Measurements from ENCODE around the gene N4BP3. TPM values are rescaled to one million over a fixed set of nuclear protein-coding genes. Genes with fewer than 3 reads are reported as not detected.
"Not testable (repeated sequence)": the region's sequence is repeated elsewhere in the genome, so short reads cannot be mapped to it uniquely, and the experiment has no call there.

N4BP3 gene
- total RNA-seq, 5 donors from 2014 or later (not counting 1 experiment from before 2014, with no cell fraction given), result 4.0 to 8.1 (median 6.9) TPM

- Mint-ChIP-seq H3K4me3 (no peak overlapping the region), H3K36me3 (no peaks in the 10 kb centered on the region), H3K9me3 (no peaks in the 10 kb centered on the region), H3K27me3 (peaks cover 0 to 9% of the 10 kb centered on the region in 2 donors), H3K27ac (no peak overlapping the region), H3K4me1 (peaks cover 2 to 5% (median 5%) of the 10 kb centered on the region in 3 donors)
- ATAC-seq (replicated peaks in 1 of 4) (no peak), DNase-seq (no peak)
- CTCF ChIA-PET, result interaction anchor here in 1 of 2 donors (0.6 kb wide), 1 partner anchor 1068 kb away, joined by 4 read pairs; no protein-coding TSS in a partner anchor
- H3K4me1 ChIP-seq (ENCODE audit: control insufficient read depth in 1 of 2, extremely low read depth in 1 of 2, insufficient read depth in 2 of 2, low read length in 2 of 2), result peaks cover 0 to 7% of the 10 kb centered on the region in 2 experiments
- peaks cover 0 to 17% of the 10 kb centered on the region in 2 experiments for H3K27me3 ChIP-seq (replicated peaks in 1 of 2; ENCODE audit: control insufficient read depth in 2 of 2, extremely low read depth in 1 of 2, insufficient read depth in 2 of 2, low read length in 1 of 2)
- no peak overlapping the region for H3K4me3 ChIP-seq (ENCODE audit: control insufficient read depth in 1 of 2, extremely low read depth in 1 of 2, low read length in 1 of 2)
- POLR2A ChIA-PET, result interaction anchor here (0.6 kb wide), 2 partner anchors 41 to 1049 kb away, joined by 3 to 4 read pairs; no protein-coding TSS in a partner anchor
- H3K36me3 ChIP-seq (ENCODE audit: control insufficient read depth in 2 of 2, extremely low read depth in 1 of 2, insufficient read depth in 1 of 2, low read length in 1 of 2), result no peaks in the 10 kb centered on the region
- no peaks in the 10 kb centered on the region for H3K9me3 ChIP-seq
- no peak overlapping the region for H3K27ac ChIP-seq (ENCODE audit: low read length)
- WGBS (ENCODE audit: insufficient coverage), result 87% methylated on average over 7 of the region's 9 CpGs
Observed at GRCh38 chr5:178080618-178081410, 32.5 kb upstream of the N4BP3 start.

- H3K27me3 ChIP-seq (replicated peaks in 1 of 2; ENCODE audit: control insufficient read depth in 2 of 2, extremely low read depth in 1 of 2, insufficient read depth in 2 of 2, low read length in 1 of 2), result peaks cover 0 to 14% of the 10 kb centered on the region in 2 experiments
- H3K36me3 Mint-ChIP-seq, result no peaks in the 10 kb centered on the region
- no peak overlapping the region for H3K4me3 ChIP-seq (ENCODE audit: control insufficient read depth in 1 of 2, extremely low read depth in 1 of 2, low read length in 1 of 2)
- DNase-seq (no peak), ATAC-seq (replicated peaks in 1 of 4) (no peak)
- H3K4me1 ChIP-seq (ENCODE audit: control insufficient read depth in 1 of 2, extremely low read depth in 1 of 2, insufficient read depth in 2 of 2, low read length in 2 of 2), result no peaks in the 10 kb centered on the region
- H3K27ac ChIP-seq (ENCODE audit: low read length), result no peak overlapping the region
- H3K9me3 Mint-ChIP-seq, result no peaks in the 10 kb centered on the region
- POLR2A ChIA-PET, result interaction anchor here in 1 of 2 donors (0.6 kb wide), 1 partner anchor 79 kb away, joined by 4 read pairs; no protein-coding TSS in a partner anchor
- H3K9me3 ChIP-seq, result no peaks in the 10 kb centered on the region
- CTCF ChIA-PET, result no interaction called here
- no peak overlapping the region for H3K27ac Mint-ChIP-seq
- H3K27me3 Mint-ChIP-seq, result peaks cover 0 to 11% of the 10 kb centered on the region in 2 donors
- H3K4me3 Mint-ChIP-seq, result no peak overlapping the region
- 83% methylated on average over 9 of the region's 12 CpGs for WGBS (ENCODE audit: insufficient coverage)
- no peaks in the 10 kb centered on the region for H3K4me1 Mint-ChIP-seq
- H3K36me3 ChIP-seq (ENCODE audit: control insufficient read depth in 2 of 2, extremely low read depth in 1 of 2, insufficient read depth in 1 of 2, low read length in 1 of 2), result no peaks in the 10 kb centered on the region
Observed at GRCh38 chr5:178081571-178082243, 31.6 kb upstream of the N4BP3 start.

GRCh38 chr5:178083922-178084321 lies 29.4 kb upstream of the N4BP3 start:
- no peaks in the 10 kb centered on the region for H3K9me3 ChIP-seq
- no peaks in the 10 kb centered on the region for H3K4me1 ChIP-seq (ENCODE audit: control insufficient read depth in 1 of 2, extremely low read depth in 1 of 2, insufficient read depth in 2 of 2, low read length in 2 of 2)
- no peaks in the 10 kb centered on the region for H3K36me3 ChIP-seq (ENCODE audit: control insufficient read depth in 2 of 2, extremely low read depth in 1 of 2, insufficient read depth in 1 of 2, low read length in 1 of 2)
- H3K36me3 Mint-ChIP-seq, result no peaks in the 10 kb centered on the region
- ATAC-seq (replicated peaks in 1 of 4) (no peak), DNase-seq (no peak)
- no peak overlapping the region for H3K4me3 Mint-ChIP-seq
- peaks cover 0 to 18% of the 10 kb centered on the region in 2 donors for H3K27me3 Mint-ChIP-seq
- peaks cover 0 to 14% of the 10 kb centered on the region in 2 experiments for H3K27me3 ChIP-seq (replicated peaks in 1 of 2; ENCODE audit: control insufficient read depth in 2 of 2, extremely low read depth in 1 of 2, insufficient read depth in 2 of 2, low read length in 1 of 2)
- H3K9me3 Mint-ChIP-seq, result no peaks in the 10 kb centered on the region
- no peaks in the 10 kb centered on the region for H3K4me1 Mint-ChIP-seq
- H3K27ac Mint-ChIP-seq, result no peak overlapping the region
- CTCF ChIA-PET, result no interaction called here
- WGBS (ENCODE audit: insufficient coverage), result 92% methylated on average over 2 of the region's 6 CpGs
- H3K4me3 ChIP-seq (ENCODE audit: control insufficient read depth in 1 of 2, extremely low read depth in 1 of 2, low read length in 1 of 2), result no peak overlapping the region
- POLR2A ChIA-PET, result no interaction called here
- H3K27ac ChIP-seq (ENCODE audit: low read length), result no peak overlapping the region

- H3K27me3 ChIP-seq (replicated peaks in 1 of 2; ENCODE audit: control insufficient read depth in 2 of 2, extremely low read depth in 1 of 2, insufficient read depth in 2 of 2, low read length in 1 of 2), result peaks cover 0 to 17% of the 10 kb centered on the region in 2 experiments
- no peaks in the 10 kb centered on the region for H3K4me1 ChIP-seq (ENCODE audit: control insufficient read depth in 1 of 2, extremely low read depth in 1 of 2, insufficient read depth in 2 of 2, low read length in 2 of 2)
- ChIA-PET POLR2A (no interaction called here), CTCF (no interaction called here)
- H3K4me3 ChIP-seq (ENCODE audit: control insufficient read depth in 1 of 2, extremely low read depth in 1 of 2, low read length in 1 of 2), result no peak overlapping the region
- Mint-ChIP-seq H3K9me3 (no peaks in the 10 kb centered on the region), H3K27ac (no peak overlapping the region), H3K36me3 (no peaks in the 10 kb centered on the region), H3K4me1 (no peaks in the 10 kb centered on the region), H3K27me3 (peaks cover 0 to 22% of the 10 kb centered on the region in 2 donors), H3K4me3 (no peak overlapping the region)
- ATAC-seq (replicated peaks in 1 of 4) (no peak), DNase-seq (no peak)
- no CpG with 5 or more reads among the region's 6 CpGs for WGBS (ENCODE audit: insufficient coverage)
- no peak overlapping the region for H3K27ac ChIP-seq (ENCODE audit: low read length)
- H3K36me3 ChIP-seq (ENCODE audit: control insufficient read depth in 2 of 2, extremely low read depth in 1 of 2, insufficient read depth in 1 of 2, low read length in 1 of 2), result no peaks in the 10 kb centered on the region
- H3K9me3 ChIP-seq, result no peaks in the 10 kb centered on the region
Observed at GRCh38 chr5:178085316-178085715, 28.0 kb upstream of the N4BP3 start.

GRCh38 chr5:178086266-178086665 lies 27.1 kb upstream of the N4BP3 start:
- peaks cover 0 to 21% of the 10 kb centered on the region in 2 donors for H3K27me3 Mint-ChIP-seq
- ChIA-PET CTCF (no interaction called here), POLR2A (no interaction called here)
- no peaks in the 10 kb centered on the region for H3K36me3 Mint-ChIP-seq
- no peaks in the 10 kb centered on the region for H3K9me3 ChIP-seq
- H3K27ac Mint-ChIP-seq, result no peak overlapping the region
- H3K27me3 ChIP-seq (replicated peaks in 1 of 2; ENCODE audit: control insufficient read depth in 2 of 2, extremely low read depth in 1 of 2, insufficient read depth in 2 of 2, low read length in 1 of 2), result peaks cover 0 to 17% of the 10 kb centered on the region in 2 experiments
- H3K4me3 Mint-ChIP-seq, result no peak overlapping the region
- H3K9me3 Mint-ChIP-seq, result no peaks in the 10 kb centered on the region
- no peak overlapping the region for H3K4me3 ChIP-seq (ENCODE audit: control insufficient read depth in 1 of 2, extremely low read depth in 1 of 2, low read length in 1 of 2)
- no peaks in the 10 kb centered on the region for H3K4me1 Mint-ChIP-seq
- no peaks in the 10 kb centered on the region for H3K4me1 ChIP-seq (ENCODE audit: control insufficient read depth in 1 of 2, extremely low read depth in 1 of 2, insufficient read depth in 2 of 2, low read length in 2 of 2)
- 73% methylated on average over 25 of the region's 25 CpGs for WGBS (ENCODE audit: insufficient coverage)
- no peak overlapping the region for H3K27ac ChIP-seq (ENCODE audit: low read length)
- DNase-seq (no peak), ATAC-seq (replicated peaks in 1 of 4) (no peak)
- no peaks in the 10 kb centered on the region for H3K36me3 ChIP-seq (ENCODE audit: control insufficient read depth in 2 of 2, extremely low read depth in 1 of 2, insufficient read depth in 1 of 2, low read length in 1 of 2)

- ATAC-seq (replicated peaks in 1 of 4); H3K27ac Mint-ChIP-seq; H3K36me3 Mint-ChIP-seq; H3K4me3 ChIP-seq (ENCODE audit: control insufficient read depth in 1 of 2, extremely low read depth in 1 of 2, low read length in 1 of 2); H3K9me3 ChIP-seq; H3K36me3 ChIP-seq (ENCODE audit: control insufficient read depth in 2 of 2, extremely low read depth in 1 of 2, insufficient read depth in 1 of 2, low read length in 1 of 2); CTCF ChIA-PET; H3K9me3 Mint-ChIP-seq; H3K4me1 Mint-ChIP-seq; H3K4me3 Mint-ChIP-seq; POLR2A ChIA-PET; DNase-seq; H3K27ac ChIP-seq (ENCODE audit: low read length); H3K4me1 ChIP-seq (ENCODE audit: control insufficient read depth in 1 of 2, extremely low read depth in 1 of 2, insufficient read depth in 2 of 2, low read length in 2 of 2): not testable (repeated sequence)
- H3K27me3 Mint-ChIP-seq, result peaks cover 0 to 17% of the 10 kb centered on the region in 2 donors
- H3K27me3 ChIP-seq (replicated peaks in 1 of 2; ENCODE audit: control insufficient read depth in 2 of 2, extremely low read depth in 1 of 2, insufficient read depth in 2 of 2, low read length in 1 of 2), result peaks cover 0 to 17% of the 10 kb centered on the region in 2 experiments
- no CpG with 5 or more reads among the region's 5 CpGs for WGBS (ENCODE audit: insufficient coverage)
Observed at GRCh38 chr5:178087199-178087598, 26.1 kb upstream of the N4BP3 start.

Data from T-cell (primary cell).